ENCODE data around the gene NXPH2. TPM values are rescaled to one million over a fixed set of nuclear protein-coding genes. Genes with fewer than 3 reads are reported as not detected.
A peak's percentile ranks its signal among the peaks of the same experiment; 100 is the strongest.

The NXPH2 gene
- total and polyA plus RNA-seq, 2 of the 13 experiments (the other 11 are each of a cell fraction or from before 2014, with no cell fraction given): not detected

DNA sequence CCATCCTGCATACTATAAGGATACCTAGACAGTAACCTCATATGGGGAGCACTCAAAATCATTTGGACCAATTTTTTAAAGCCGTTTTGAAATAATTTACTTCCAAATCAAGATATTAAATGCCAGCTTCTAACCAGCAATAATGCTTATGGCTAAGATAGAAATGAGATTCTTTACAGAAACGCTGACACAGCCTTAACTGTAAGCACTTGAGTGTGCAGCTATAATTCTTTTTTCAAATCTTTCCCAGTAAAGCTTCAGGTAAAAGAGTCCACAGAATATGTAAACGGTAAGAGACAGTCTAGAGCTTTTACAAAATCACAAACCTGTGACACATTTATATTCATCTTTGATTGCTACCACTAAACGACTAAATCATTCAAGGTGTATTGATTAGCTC, 4.5 kb downstream of the NXPH2 start:
- Histone ChIP-seq H3K27ac (ENCODE audit: extremely low read length, insufficient read depth, low read length) (no peak overlapping the region), H3K4me3 (replicated peaks in 1 of 3; ENCODE audit: insufficient read depth in 1 of 3, low read depth in 2 of 3, low read length in 3 of 3) (no peak overlapping the region), H3K79me2 (ENCODE audit: insufficient read depth, low read length) (no peaks in the 10 kb centered on the region), H3K36me3 (replicated peaks in 1 of 2; ENCODE audit: control insufficient read depth in 1 of 2, insufficient read depth in 2 of 2, low read length in 2 of 2) (no peaks in the 10 kb centered on the region), H3K9ac (ENCODE audit: insufficient read depth, low read depth, low read length) (no peak overlapping the region), H3K4me2 (ENCODE audit: low read depth, low read length) (no peak overlapping the region), H4K20me1 (ENCODE audit: insufficient read depth, low read length) (no peaks in the 10 kb centered on the region), H3K27me3 (ENCODE audit: control insufficient read depth in 1 of 2, insufficient read depth in 2 of 2, low read length in 2 of 2) (peaks cover 8 to 26% of the 10 kb centered on the region in 2 experiments; a peak in 4 of 5 replicates), H3K4me1 (ENCODE audit: insufficient read depth, low read length) (peaks cover 16% of the 10 kb centered on the region), H2AFZ (ENCODE audit: low read length) (no peak overlapping the region), H3K9me3 (ENCODE audit: low read length) (no peaks in the 10 kb centered on the region)
- in situ Hi-C loops (cut with HindIII; ENCODE audit: extremely low pct_ligation_motif_present, low pct_unique_long_range_greater_than_20kb) (no loop called here), intact Hi-C loops (cut with micrococcal nuclease; ENCODE audit: unreplicated experiment) (no loop called here)
- 1% methylated on average over 4 of the region's 4 CpGs for WGBS (ENCODE audit: low lambda C conversion rate)
- ATAC-seq (no peak), DNase-seq (ENCODE audit: low spot score) (no peak), FAIRE-seq (no peak)
- TF ChIP-seq ZC3H13 (CRISPR knock-in tag; IDR thresholded peaks at IDR 0.05) (no peak), MAFF (IDR thresholded peaks at IDR 0.05; ENCODE audit: low read depth, low read length) (peak; percentile 82), HOXD1 (CRISPR knock-in tag; IDR thresholded peaks at IDR 0.05) (no peak), MAFK (conservative IDR thresholded peaks at IDR 0.05 in 1 of 2, IDR thresholded peaks at IDR 0.05 in 1 of 2; ENCODE audit: low read length in 2 of 2) (peak; percentile 84 to 89), NFKB2 (CRISPR knock-in tag; IDR thresholded peaks at IDR 0.05; ENCODE audit: borderline replicate concordance) (no peak)
- POLR2A ChIA-PET: no interaction called here
- CTCF ChIA-PET (ENCODE audit: low intra/inter-chr PET ratio, low total read pairs): no interaction called here
- no TSS peak for BruUV-seq (replicated peaks)

GRCh38 chr2:138771534-138771933, 8.7 kb downstream of the NXPH2 start:
- no peak overlapping the region for H3K4me3 ChIP-seq (replicated peaks in 1 of 3; ENCODE audit: insufficient read depth in 1 of 3, low read depth in 2 of 3, low read length in 3 of 3)
- in situ Hi-C loops (cut with HindIII; ENCODE audit: extremely low pct_ligation_motif_present, low pct_unique_long_range_greater_than_20kb) (no loop called here), intact Hi-C loops (cut with micrococcal nuclease; ENCODE audit: unreplicated experiment) (no loop called here)
- FAIRE-seq (no peak), DNase-seq (ENCODE audit: low spot score) (no peak), ATAC-seq (no peak; the same call in 2 of the 3 replicates)
- no peaks in the 10 kb centered on the region for H3K9me3 ChIP-seq (ENCODE audit: low read length)
- TF ChIP-seq HMG20A (CRISPR knock-in tag; IDR thresholded peaks at IDR 0.05; ENCODE audit: borderline replicate concordance): no peak
- no peak for TF ChIP-seq SMAD1 (CRISPR knock-in tag; IDR thresholded peaks at IDR 0.05; ENCODE audit: borderline replicate concordance, low read depth)
- TF ChIP-seq, protein P1, sequence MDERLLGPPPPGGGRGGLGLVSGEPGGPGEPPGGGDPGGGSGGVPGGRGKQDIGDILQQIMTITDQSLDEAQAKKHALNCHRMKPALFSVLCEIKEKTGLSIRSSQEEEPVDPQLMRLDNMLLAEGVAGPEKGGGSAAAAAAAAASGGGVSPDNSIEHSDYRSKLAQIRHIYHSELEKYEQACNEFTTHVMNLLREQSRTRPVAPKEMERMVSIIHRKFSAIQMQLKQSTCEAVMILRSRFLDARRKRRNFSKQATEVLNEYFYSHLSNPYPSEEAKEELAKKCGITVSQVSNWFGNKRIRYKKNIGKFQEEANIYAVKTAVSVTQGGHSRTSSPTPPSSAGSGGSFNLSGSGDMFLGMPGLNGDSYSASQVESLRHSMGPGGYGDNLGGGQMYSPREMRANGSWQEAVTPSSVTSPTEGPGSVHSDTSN (CRISPR knock-in tag; IDR thresholded peaks at IDR 0.05): no peak
- TF ChIP-seq, protein P2, sequence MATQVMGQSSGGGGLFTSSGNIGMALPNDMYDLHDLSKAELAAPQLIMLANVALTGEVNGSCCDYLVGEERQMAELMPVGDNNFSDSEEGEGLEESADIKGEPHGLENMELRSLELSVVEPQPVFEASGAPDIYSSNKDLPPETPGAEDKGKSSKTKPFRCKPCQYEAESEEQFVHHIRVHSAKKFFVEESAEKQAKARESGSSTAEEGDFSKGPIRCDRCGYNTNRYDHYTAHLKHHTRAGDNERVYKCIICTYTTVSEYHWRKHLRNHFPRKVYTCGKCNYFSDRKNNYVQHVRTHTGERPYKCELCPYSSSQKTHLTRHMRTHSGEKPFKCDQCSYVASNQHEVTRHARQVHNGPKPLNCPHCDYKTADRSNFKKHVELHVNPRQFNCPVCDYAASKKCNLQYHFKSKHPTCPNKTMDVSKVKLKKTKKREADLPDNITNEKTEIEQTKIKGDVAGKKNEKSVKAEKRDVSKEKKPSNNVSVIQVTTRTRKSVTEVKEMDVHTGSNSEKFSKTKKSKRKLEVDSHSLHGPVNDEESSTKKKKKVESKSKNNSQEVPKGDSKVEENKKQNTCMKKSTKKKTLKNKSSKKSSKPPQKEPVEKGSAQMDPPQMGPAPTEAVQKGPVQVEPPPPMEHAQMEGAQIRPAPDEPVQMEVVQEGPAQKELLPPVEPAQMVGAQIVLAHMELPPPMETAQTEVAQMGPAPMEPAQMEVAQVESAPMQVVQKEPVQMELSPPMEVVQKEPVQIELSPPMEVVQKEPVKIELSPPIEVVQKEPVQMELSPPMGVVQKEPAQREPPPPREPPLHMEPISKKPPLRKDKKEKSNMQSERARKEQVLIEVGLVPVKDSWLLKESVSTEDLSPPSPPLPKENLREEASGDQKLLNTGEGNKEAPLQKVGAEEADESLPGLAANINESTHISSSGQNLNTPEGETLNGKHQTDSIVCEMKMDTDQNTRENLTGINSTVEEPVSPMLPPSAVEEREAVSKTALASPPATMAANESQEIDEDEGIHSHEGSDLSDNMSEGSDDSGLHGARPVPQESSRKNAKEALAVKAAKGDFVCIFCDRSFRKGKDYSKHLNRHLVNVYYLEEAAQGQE (IDR thresholded peaks at IDR 0.05; ENCODE audit: borderline replicate concordance in 1 of 2, low read depth in 1 of 2, low read length in 2 of 2): peak in 1 of 2 experiments; percentile 66; a peak in 2 of 4 replicates
- no peak for TF ChIP-seq ZNF709 (CRISPR knock-in tag; IDR thresholded peaks at IDR 0.05)
- TF ChIP-seq PCBP1 (IDR thresholded peaks at IDR 0.05; ENCODE audit: borderline replicate concordance, low read depth, low read length): no peak
- TF ChIP-seq, protein P3, sequence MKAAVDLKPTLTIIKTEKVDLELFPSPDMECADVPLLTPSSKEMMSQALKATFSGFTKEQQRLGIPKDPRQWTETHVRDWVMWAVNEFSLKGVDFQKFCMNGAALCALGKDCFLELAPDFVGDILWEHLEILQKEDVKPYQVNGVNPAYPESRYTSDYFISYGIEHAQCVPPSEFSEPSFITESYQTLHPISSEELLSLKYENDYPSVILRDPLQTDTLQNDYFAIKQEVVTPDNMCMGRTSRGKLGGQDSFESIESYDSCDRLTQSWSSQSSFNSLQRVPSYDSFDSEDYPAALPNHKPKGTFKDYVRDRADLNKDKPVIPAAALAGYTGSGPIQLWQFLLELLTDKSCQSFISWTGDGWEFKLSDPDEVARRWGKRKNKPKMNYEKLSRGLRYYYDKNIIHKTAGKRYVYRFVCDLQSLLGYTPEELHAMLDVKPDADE (CRISPR knock-in tag; IDR thresholded peaks at IDR 0.05): no peak
- no peak for TF ChIP-seq ZNF256 (CRISPR knock-in tag; conservative IDR thresholded peaks at IDR 0.05)
- no peak overlapping the region for H2AFZ ChIP-seq (ENCODE audit: low read length)
- ChIA-PET CTCF (ENCODE audit: low intra/inter-chr PET ratio, low total read pairs) (no interaction called here), POLR2A (no interaction called here)
- WGBS (ENCODE audit: low lambda C conversion rate): 28% methylated on average over 4 of the region's 4 CpGs
- no peak overlapping the region for H3K4me2 ChIP-seq (ENCODE audit: low read depth, low read length)
- no peaks in the 10 kb centered on the region for H3K36me3 ChIP-seq (replicated peaks in 1 of 2; ENCODE audit: control insufficient read depth in 1 of 2, insufficient read depth in 2 of 2, low read length in 2 of 2)
- H3K27ac ChIP-seq (ENCODE audit: extremely low read length, insufficient read depth, low read length): no peak overlapping the region
- no peaks in the 10 kb centered on the region for H4K20me1 ChIP-seq (ENCODE audit: insufficient read depth, low read length)
- H3K9ac ChIP-seq (ENCODE audit: insufficient read depth, low read depth, low read length): no peak overlapping the region
- H3K4me1 ChIP-seq (ENCODE audit: insufficient read depth, low read length): no peaks in the 10 kb centered on the region
- H3K27me3 ChIP-seq (ENCODE audit: control insufficient read depth in 1 of 2, insufficient read depth in 2 of 2, low read length in 2 of 2): peaks cover 0 to 6% of the 10 kb centered on the region in 2 experiments; a peak in 1 of 5 replicates
- H3K79me2 ChIP-seq (ENCODE audit: insufficient read depth, low read length): no peaks in the 10 kb centered on the region
- no TSS peak for BruUV-seq (replicated peaks)

Measured in HepG2 (cell line).